Measurements from ENCODE around the gene MAMLD1.

The MAMLD1 gene

DNA sequence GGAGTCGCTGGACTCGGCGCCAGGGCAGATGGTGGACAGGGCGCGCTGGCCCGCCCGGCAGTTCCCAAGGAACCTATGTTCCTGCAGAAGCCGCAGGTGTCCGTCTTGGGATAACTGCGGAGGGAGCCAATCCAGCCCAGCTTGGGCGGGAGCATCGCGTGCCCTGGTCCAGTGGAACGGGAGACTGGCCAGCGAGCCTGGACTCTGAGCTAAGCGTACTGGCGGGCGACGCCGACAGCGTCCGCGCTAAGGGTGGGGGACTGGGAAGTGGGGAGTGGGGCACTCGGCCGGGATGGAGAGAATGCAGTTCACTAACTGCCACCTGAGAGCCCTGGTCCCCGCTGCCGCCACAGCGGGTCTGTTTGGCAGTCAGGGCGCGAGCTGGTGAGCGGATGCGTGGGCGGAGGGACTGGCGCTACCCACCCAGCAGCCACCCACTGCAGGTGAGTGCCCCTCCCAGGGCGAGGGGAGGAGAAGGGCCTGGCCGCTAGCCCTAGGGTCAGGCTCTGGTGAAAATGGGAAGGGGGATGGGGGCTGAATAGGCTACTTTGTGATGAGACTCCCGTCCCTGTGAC lies 1.3 kb upstream of the MAMLD1 start:
- intact Hi-C loops (cut with DNase I; ENCODE audit: low total_unique reads): loop anchor here (5.0 kb wide), 1 partner anchor 400 kb away; no protein-coding TSS in a partner anchor
- Histone ChIP-seq H3K9me3 (no peaks in the 10 kb centered on the region), H3K27ac (peak overlapping the region; percentile 91 to 96), H3K36me3 (no peaks in the 10 kb centered on the region), H3K4me3 (peak overlapping the region; percentile 57 to 68), H3K27me3 (no peaks in the 10 kb centered on the region), H3K4me1 (peaks cover 0 to 11% (median 5%) of the 10 kb centered on the region in 4 donors)
- TF ChIP-seq, protein P1, sequence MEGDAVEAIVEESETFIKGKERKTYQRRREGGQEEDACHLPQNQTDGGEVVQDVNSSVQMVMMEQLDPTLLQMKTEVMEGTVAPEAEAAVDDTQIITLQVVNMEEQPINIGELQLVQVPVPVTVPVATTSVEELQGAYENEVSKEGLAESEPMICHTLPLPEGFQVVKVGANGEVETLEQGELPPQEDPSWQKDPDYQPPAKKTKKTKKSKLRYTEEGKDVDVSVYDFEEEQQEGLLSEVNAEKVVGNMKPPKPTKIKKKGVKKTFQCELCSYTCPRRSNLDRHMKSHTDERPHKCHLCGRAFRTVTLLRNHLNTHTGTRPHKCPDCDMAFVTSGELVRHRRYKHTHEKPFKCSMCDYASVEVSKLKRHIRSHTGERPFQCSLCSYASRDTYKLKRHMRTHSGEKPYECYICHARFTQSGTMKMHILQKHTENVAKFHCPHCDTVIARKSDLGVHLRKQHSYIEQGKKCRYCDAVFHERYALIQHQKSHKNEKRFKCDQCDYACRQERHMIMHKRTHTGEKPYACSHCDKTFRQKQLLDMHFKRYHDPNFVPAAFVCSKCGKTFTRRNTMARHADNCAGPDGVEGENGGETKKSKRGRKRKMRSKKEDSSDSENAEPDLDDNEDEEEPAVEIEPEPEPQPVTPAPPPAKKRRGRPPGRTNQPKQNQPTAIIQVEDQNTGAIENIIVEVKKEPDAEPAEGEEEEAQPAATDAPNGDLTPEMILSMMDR (IDR thresholded peaks at IDR 0.05): no peak
- DNase-seq: peak in 1 of 2 donors; percentile 66

DNA sequence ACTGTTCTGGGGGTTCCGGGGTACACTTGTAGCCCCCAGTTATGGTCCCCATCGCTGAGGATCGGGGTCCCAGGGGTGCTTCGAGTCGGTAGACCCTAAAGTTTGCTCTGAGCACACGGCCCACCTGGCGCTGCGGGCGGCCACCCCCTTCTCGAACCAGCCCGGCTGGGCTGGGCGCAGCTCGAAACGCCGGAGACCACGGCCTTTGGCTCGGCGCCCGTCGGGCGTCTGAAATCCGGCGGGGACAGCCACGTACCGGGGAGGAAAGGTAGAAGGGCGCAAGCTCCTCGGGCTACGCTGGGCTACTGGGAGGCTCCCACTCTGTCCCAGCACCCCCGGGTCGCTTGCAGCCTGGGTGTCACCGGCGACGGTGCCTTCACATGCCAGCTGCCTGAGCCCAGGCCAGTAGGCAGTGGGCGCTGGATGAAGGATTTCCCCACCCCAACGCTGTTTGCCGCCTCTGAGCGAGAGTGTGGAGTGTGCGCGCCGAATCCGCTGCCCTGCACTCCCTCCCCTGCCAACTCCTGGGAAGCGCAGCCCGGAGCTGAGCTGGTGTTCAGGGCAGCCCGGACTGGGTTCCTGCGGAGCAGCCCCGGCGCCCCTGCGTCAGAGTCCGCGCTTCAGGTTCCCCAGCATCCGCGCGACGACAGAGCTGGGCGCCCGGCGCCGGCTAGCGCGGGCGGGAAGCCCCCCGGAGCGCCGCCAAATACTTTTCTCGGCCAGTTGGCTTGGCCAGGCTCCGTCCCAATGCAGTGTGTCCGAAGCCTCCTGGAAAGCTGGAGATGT lies 637 bp downstream of the MAMLD1 start:
- peak in 1 of 2 donors; percentile 72 for DNase-seq
- Histone ChIP-seq H3K9me3 (no peaks in the 10 kb centered on the region), H3K36me3 (no peaks in the 10 kb centered on the region), H3K27ac (peak overlapping the region; percentile 91 to 96), H3K27me3 (no peaks in the 10 kb centered on the region), H3K4me3 (peak overlapping the region; percentile 57 to 68), H3K4me1 (peaks cover 0 to 14% (median 5%) of the 10 kb centered on the region in 4 donors)
- intact Hi-C loops (cut with DNase I; ENCODE audit: low total_unique reads): loop anchor here (5.0 kb wide), 1 partner anchor 401 kb away; no protein-coding TSS in a partner anchor
- TF ChIP-seq, protein P1 (IDR thresholded peaks at IDR 0.05): no peak

DNA sequence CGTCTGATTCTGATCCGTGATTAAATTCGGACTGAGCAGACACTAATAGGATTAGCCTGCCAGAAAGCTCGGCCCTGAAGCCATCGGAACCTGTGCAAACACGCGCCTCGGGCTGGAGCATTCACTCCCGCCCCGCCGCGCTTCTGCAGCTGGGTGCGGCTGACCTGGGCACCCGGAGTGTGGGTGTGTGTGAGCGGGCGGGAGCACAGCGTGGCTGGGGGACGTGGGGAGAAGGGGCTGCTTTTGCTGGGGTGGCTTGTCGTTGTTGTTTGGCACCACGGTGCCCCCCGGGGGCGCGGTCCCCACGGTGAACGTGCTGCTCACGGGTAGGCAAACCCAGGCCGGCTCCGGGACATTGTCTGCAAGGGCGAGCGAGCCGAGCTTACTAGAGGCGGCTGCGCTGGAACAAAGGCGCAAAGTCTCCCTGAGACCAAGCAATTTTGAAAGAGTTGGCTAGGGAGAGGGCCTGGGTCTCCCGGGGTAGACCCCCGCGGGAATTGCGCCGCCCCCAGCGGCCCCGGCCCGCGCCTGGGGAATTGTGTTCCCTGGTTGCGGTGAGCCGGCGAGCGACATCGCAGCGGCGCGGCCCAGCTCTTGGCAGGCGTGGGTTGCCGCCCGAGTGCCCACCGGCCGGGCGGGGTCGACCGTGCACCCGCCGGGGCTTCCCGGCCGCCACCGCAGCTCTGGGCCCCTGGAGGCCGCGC lies 1.4 kb downstream of the MAMLD1 start:
- Histone ChIP-seq H3K4me3 (peak overlapping the region; percentile 57 to 68), H3K9me3 (no peaks in the 10 kb centered on the region), H3K36me3 (no peaks in the 10 kb centered on the region), H3K4me1 (peaks cover 0 to 14% (median 5%) of the 10 kb centered on the region in 4 donors), H3K27ac (peak overlapping the region; percentile 91 to 96), H3K27me3 (no peaks in the 10 kb centered on the region)
- intact Hi-C loops (cut with DNase I; ENCODE audit: low total_unique reads): loop anchor here (5.0 kb wide), 1 partner anchor 402 kb away; no protein-coding TSS in a partner anchor
- DNase-seq: peak in 1 of 2 donors; percentile 67
- TF ChIP-seq, protein P1 (IDR thresholded peaks at IDR 0.05): no peak

DNA sequence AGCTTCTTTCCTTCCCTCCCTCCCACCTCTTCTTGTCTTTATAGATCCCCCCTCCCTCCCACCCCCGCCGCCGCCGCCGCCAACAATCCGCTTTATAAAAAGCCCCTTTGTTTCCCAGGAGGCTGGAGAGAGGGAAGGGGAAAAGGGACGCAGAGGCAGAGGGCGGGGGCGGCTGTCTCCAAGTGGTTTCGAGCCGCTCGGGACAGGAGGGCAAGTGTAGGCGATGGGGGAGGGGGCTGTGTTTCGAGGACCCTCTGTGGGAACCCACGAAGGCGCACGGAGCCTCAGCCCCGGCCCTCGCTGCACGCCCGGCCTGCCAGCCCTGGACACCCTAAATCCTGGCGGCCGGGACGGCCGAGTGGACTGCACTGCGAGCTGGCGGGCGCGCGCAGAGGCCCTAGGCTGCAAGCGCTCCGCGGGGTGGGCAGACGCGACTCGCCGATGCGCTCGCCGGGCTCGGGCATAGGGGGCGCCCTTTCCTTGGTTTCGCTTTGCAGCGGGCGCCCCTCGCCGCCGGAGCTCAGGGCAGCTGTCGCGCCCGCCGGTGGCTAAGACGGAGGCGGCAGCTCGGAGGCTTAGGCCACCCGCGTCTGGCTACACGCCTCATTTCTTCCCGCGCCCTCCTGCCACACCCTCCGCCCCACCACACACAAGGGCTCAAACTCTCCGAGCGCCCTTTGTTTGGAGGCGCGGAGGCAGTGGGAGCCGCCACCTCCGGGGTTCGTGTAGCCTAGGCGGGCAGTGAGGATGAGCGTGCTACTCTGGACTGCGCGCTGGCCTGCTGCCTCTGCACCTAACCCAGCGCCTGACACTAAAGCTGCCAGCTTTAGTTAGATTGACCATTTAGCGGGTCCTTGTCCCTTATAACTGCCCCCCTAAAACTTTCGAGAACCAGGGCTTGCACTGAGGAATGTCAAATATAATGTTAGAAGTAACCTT lies 2.2 kb downstream of the MAMLD1 start:
- H3K27me3 ChIP-seq: no peaks in the 10 kb centered on the region
- H3K4me3 ChIP-seq: peak overlapping the region; percentile 57 to 68
- no peaks in the 10 kb centered on the region for H3K36me3 ChIP-seq
- H3K9me3 ChIP-seq: no peaks in the 10 kb centered on the region
- peaks cover 0 to 14% (median 5%) of the 10 kb centered on the region in 4 donors for H3K4me1 ChIP-seq
- TF ChIP-seq, protein P1 (IDR thresholded peaks at IDR 0.05): peak; percentile 62 to 73
- peak in 1 of 2 donors; percentile 85 for DNase-seq
- intact Hi-C loops (cut with DNase I; ENCODE audit: low total_unique reads): no loop called here
- H3K27ac ChIP-seq: peak overlapping the region; percentile 91 to 96

Data from tibial artery (tissue), 4 donors.